HG03354 (cell line): Measurements from ENCODE around the gene DCUN1D5.

ENCODE experiments used
- ATAC-seq: cut with Tn5 transposase; IDR thresholded peaks from one replicate; pipeline ENCODE4 v1.9.1; 2021; ENCODE audit warnings: mild to moderate bottlenecking; ENCODE audit not compliant: unreplicated experiment, poor library complexity, severe bottlenecking

Gene DCUN1D5

DNA sequence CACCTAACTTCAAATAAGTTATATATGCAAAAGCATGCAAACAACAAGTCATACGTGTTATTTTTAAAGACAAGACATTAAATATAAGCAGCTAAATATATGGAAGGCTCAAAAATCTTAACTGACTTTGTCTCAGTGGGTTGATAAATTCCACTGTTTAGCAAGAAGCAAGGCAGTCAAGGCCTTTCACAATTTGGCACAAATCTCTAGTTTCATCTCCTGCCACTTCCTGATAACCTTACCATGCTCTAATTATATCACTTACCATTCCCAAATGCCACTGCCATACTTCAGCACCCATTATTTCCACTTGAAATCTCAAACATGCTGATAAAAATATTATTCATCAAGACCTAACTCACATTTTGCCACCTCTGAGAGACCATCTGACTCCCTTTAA, 24.8 kb downstream of the DCUN1D5 start:
- no peak for ATAC-seq

DNA sequence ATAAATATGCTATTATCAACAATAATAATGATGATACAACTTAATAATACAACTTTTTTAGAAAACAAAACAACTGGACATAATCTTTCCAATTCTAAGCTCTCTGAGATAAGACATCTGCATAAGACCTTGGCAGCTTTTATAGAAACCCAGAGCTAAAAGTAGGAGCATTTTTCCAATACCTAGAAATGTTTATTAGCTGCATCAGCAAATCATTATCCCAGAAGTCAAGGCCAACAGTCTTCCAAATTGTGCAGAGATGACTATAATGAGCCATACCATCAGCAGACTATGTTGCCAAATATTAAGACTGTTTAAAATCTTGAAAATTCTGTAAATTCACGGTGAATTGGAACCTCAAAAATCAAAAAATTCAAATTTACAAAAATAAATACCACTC, 30.3 kb downstream of the DCUN1D5 start:
- no peak for ATAC-seq

DNA sequence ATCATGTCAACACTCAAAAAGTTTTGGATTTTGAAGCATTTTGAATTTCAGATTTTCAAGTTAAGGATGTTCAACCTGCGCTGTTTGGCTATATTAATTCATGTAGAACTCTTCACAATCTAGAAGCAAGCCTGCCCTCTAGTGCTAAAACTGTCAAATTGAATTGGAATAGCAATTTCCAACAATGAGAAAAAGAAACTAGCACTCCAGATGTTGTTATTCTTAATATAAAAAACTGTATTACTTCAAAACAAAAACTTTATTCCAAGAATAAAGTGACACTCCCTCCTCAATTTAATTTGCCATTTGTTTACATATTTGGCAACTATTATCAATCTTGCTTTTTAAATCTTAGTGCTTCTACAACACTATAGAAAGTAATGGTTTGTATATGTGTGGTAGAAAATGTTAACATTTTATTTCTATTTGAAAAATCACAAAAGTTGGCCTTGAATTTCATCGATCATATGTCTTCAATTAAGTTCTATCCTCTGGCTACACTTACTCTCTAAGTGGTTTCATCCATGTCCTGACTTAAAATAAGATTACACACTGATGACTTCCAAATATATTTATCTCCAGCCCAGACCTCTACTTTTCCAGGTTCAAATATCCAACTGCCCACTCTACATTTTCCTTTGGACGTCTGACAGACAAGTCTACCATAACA, 36.6 kb downstream of the DCUN1D5 start:
- peak; percentile 75 for ATAC-seq

DNA sequence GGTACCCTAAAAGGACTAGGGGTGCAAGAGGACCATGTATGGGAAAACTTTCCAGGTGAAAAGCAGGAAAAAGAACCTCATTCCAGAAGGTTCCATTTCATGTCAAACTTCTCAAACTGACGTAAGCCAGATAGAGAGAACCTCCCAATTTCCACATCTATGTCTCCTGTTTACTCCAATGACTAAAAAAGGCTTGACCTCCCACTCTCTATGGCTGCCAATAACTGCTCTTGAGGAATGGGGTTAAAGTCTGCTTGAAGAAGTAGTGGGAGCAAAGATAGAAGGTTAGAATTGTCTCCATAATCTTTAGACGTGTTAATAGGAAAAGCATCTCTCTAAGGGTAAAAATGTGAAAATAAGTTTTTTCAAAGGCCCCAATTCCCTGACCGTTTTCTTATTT, 38.0 kb downstream of the DCUN1D5 start:
- no peak for ATAC-seq

DNA sequence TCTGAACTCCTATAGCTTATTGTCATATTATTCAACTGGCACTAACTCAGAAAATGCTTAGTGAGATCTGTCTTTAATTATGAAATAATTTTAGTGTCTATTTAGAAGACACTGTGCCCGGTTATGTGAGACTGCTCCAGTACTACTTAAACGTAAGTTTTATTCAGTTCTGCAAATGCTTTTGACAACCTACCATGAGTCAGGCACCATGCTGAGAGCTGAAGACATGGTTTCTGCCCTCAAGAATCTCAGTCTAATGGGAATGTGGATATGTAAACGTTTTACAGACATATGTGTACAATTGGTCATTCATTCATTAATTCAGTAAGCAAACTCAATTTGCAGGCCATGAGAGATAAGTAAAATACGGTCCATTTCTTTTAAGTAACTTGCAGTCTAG, 40.0 kb downstream of the DCUN1D5 start:
- no peak for ATAC-seq

DNA sequence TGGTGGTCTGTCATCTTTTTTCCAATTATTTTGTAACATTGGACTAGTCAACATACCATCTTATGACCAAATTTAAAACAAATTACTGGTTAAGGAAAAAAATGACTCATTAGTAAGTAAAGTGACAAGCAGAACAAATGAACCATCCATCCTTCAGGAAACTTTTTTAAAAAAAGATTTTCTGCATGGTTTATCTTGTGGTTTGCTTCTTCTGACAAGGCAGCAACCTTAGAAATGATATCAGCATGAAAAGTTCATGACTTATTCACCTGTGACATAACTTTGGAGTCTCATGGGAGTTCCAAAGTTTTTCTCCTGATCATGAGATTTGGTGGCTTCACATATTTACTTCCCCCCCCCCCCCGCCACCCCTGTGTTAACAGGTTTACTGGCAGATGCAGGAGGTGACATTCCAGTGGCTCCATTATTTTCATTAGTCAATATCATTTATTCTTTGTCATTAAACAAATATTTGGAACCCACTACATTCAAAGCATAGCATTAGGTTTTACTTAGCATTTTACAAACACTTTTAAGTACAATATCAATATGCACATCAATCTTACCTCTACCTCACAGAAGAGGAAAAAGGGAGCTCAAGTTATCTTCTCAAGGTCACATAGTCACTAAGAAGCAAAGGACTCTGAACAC, 40.7 kb downstream of the DCUN1D5 start:
- ATAC-seq = peak; percentile 42

DNA sequence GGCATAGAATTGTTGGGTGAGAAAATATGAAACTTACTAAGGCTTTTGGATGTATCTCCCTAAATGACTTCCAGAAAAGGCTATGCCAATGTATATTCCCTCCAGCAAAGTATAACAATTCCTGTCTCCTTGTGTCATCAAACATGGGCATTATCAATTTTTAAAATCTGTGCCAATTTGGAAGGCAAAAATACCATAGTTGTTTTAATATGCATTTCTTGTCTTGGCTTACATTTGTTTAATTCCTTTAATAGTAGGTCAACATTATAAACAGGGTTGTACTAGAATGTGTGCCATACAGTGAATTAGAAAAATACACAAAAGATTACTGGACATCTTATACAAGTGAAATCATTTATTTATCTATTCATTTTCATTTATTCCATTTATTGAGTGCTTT, 41.6 kb downstream of the DCUN1D5 start:
- ATAC-seq = no peak

DNA sequence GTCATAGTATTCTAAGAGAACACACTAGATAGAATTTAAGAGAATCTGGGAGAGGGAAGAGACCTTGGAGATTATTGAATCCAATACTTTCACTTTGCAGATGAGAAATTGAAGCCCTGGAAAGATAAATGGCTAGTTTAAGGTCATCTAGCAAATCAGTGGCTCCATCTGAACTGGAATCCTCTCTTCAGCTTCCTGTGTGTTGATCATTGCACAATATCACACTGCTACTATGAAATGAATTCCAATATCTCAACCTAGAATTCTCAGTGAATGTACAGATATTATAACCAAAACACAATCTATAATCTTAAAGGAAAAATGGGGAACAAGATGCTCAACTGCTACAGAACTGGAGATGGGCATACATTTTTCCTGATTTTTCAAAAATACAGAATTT, 44.1 kb downstream of the DCUN1D5 start:
- no peak for ATAC-seq

DNA sequence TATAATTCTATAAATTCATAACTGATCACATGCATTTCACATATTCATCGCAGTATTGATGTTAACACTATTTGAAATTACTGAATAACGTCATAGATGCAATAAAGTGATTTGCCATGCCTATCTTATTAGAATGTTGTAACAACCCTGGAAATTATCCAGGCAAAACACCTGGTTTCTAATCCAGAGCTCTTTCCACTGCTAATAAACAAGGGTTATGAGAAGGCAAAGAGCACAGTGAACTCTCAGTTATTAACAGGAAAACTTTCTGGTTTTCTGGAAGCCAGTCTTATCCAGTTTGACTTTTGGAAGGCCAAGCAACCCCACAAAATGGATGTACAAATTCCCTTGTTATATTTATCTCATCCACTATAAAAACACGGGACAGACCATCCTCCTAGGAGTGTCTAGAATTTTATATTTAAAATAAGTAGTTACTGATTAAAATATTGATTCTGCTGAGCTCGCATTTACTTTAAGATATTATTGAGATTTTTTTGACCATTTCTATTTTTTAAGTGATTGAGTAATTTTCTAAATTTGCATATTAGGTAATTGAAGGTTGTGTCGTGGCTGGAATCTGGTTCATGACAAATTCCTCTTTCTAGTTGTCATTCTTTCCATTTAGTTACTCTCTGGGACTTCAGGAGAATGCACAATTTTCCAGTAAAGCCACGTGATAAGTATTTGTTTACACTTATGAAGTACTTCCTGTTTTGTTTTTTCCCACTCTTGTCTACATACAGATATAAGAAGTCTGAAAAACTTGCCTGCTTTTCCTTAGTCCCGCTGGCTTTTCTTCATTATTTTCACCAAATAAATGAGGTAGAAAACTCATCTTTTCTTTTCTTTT, 47.9 kb downstream of the DCUN1D5 start:
- no peak for ATAC-seq

DNA sequence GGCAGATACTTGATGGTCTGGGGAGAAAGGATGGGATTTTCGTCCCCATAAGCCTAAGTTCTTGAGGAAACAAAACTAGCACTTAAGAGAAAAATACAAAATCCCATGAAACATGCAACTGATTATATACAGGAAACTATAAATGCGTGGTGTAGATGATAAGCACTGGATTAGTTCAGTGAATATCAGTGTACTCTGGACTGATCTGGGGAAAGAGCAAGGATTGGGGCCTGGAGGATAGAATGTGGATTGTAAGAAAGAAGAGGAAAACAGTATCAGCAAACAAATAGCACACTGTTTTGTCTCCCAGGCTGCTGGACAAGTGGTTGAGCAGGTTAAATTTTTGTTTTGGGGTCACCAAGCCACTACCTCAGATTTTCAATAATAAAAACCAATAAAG, 49.8 kb downstream of the DCUN1D5 start:
- no peak for ATAC-seq

DNA sequence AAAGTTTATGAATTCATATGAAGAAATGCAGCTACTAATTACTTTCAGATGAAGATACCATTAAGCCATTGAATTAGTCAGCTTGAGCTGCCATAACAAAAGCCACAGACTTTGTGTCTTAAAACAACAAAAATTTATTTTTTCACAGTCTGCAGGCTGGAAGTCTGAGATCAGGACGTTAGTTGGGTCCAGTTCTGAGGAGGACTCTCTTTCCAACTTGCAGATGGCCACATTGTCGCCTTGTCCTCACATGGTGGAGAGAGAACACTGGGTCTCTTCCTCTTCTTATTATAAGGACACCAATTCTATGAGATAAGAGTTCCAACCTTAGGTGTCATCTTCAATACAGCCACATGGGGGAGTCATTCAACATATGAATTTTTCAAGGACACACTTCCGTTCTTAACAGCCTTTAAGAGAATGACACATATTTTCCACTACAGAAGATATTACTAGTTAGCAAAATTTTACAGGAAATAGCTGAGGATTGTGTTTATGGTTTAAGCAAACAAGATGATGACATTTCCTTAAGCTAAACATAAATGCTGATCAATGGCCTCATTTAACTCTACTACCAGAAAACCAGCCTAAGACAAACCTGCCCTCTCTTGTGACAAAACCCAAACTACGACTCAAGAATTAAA, 56.0 kb downstream of the DCUN1D5 start:
- ATAC-seq = peak; percentile 99

DNA sequence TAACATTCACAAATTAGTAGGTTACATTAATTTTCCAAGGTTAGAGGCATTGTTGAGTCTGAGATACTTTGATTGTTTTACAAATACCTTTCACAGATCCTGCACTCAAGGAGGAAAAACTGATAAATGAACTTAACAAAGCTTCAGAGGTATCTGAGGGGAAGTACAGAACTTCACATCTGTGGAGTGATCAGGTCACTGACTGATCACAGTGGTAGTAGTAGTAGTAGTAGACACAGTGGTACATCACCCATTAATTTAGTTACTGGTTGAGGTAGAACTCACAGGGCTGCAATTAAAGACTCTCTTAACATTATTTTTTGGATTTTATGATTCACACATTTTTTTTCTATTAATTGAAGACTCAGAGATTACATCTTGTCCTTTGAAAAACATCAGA, 56.7 kb downstream of the DCUN1D5 start:
- no peak for ATAC-seq

DNA sequence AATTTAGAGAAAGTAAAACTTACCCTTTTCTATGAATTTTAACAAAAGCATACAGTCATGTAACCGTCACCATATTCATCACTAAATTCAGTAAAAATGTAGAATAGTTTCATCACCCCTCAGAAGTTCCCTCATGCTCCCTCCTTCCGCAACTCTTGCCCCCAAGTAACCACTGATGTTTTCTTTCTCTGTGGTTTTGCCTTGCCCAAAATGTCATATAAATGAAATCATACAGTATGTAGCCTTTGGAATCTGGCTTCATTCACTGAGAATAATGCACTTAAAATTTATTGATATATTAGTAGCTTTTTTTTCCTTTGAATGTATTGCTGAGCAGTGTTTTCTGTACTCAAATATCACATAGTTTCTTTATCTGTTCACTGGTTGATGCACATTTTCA, 60.1 kb downstream of the DCUN1D5 start:
- no peak for ATAC-seq

DNA sequence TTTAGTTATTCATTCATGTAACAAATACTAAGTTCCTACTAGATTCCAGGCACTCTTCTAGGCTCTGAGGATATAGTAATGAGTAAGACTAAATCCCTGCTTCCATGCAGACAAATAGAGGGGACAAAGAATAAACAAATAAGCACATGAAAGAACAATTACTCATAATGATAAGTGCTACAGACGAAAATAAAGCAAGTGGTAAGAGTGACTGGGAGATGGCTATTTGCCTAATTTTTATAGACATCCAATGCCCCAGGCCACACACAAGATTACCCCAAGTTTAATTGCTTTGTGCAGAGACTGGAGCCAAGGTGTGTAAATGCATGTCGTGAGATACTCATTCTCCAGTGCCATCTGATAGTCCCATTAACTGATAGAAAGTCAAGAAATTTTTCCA, 62.6 kb downstream of the DCUN1D5 start:
- ATAC-seq = no peak

DNA sequence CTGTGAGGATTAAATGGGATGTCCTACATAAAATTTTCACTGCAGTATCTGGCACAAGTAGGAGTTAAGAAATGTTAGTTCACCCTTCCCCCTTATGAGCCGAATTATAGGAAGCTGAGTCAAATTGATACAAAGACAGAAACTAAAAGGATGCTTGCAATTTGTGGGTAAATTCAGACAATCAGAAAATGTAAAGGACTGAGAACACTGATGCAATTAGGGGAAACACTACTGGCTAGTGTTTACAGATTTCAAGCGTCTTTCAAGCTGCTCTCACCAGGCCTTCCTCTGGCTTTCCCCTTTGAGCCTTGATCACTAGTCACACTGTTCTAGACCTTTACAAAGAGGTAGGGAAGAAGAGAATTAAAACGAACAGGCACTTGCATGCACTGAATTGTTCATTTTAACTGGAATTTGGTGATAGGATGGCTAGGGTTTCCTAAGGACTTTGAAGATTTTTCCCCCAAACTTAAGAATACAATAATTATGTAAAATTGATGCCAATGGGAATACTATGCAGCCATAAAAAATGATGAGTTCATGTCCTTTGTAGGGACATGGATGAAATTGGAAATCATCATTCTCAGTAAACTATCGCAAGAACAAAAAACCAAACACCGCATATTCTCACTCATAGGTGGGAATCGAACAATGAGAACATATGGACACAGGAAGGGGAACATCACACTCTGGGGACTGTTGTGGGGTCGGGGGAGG, 63.5 kb downstream of the DCUN1D5 start:
- ATAC-seq = peak; percentile 91

DNA sequence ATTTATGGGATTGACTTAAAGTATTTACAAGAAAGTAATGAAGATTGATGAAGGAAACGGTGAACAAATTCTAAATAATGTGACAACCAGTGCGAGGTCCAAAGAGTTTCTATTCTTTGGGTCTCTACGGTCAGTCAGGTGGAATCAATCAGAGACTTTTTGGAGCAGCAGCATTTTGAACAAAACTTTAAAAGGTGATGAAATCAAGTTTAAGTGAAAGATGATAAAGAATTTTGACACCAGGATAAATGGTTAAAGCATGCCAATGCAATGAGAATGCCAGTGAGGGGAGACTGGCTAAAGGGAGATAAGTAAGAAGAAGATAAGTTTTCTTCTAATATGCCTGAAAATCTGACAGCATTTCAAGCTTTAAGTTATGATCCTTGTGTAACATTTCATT, 67.9 kb downstream of the DCUN1D5 start:
- ATAC-seq = no peak

DNA sequence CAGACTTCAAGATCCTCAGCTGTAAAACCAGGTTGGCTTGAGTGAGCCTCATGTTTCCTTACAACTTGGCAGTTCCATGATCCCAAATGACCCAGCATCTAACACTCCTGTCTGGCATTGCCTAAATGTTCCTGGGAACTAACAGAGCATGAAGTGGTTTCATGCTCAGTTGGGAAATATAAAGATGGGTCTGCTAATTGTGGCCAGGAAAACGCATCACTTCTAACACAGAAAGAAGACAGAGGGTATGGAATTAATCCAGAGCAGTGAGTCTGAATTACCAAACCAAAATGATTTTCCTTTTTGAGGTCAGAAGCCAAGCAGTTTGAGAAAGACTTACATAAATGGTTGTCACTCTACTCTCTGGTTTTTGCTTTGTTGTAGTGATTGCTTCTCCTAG, 75.9 kb downstream of the DCUN1D5 start:
- ATAC-seq = no peak

DNA sequence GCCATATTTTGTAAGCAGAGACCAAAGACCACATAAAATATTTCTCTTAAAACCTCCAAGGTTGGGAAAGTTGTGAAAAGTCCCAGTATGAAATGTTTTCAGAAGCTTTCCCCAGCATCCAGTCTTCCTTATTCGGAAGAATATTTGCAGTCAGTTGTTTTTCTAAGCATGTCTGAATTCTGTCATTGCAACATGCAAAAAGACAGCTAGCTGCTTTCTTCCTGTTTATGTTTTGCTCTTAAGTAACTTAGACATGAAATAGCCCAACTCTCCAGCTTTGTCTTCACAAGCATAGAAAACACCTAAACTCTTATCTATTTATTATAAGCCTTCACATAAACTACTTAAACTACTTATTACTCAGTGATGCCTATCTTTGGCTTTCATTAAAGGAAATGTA, 78.5 kb downstream of the DCUN1D5 start:
- ATAC-seq = no peak
